Measurements from ENCODE around the gene SV2C.

DNA sequence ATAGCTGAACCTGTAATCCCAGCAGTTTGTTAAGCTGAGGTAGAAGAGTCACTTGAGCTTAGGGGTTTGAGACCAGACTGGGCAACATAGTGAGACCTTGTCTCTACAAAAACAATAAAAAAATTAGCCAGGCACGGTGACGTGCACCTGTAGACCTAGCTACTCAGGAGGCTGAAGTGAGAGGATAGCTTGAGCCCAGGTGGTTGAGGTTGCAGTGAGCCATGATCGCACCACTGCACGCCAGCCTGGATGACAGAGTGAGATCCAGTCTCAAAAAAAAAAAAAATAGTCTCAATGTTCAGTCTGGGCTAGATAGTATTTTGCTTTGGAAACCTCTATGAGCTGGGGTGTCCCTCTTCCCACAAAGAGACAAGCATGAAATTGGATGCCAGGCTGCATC lies 268.0 kb downstream of the SV2C start:
- TF ChIP-seq, protein P1, sequence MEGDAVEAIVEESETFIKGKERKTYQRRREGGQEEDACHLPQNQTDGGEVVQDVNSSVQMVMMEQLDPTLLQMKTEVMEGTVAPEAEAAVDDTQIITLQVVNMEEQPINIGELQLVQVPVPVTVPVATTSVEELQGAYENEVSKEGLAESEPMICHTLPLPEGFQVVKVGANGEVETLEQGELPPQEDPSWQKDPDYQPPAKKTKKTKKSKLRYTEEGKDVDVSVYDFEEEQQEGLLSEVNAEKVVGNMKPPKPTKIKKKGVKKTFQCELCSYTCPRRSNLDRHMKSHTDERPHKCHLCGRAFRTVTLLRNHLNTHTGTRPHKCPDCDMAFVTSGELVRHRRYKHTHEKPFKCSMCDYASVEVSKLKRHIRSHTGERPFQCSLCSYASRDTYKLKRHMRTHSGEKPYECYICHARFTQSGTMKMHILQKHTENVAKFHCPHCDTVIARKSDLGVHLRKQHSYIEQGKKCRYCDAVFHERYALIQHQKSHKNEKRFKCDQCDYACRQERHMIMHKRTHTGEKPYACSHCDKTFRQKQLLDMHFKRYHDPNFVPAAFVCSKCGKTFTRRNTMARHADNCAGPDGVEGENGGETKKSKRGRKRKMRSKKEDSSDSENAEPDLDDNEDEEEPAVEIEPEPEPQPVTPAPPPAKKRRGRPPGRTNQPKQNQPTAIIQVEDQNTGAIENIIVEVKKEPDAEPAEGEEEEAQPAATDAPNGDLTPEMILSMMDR (conservative IDR thresholded peaks at IDR 0.05; ENCODE audit: low read length) = no peak
- TF ChIP-seq EZH2phosphoT487 (IDR thresholded peaks at IDR 0.05; ENCODE audit: borderline replicate concordance) = no peak

Measured in Loucy (cell line).